Measurements from ENCODE around the gene GADD45B. TPM values are rescaled to one million over a fixed set of nuclear protein-coding genes. Genes with fewer than 3 reads are reported as not detected.

GADD45B gene
- total RNA-seq, 3 donors from 2014 or later (not counting 1 experiment from before 2014, with no cell fraction given) = 198 to 247 (median 212) TPM

DNA sequence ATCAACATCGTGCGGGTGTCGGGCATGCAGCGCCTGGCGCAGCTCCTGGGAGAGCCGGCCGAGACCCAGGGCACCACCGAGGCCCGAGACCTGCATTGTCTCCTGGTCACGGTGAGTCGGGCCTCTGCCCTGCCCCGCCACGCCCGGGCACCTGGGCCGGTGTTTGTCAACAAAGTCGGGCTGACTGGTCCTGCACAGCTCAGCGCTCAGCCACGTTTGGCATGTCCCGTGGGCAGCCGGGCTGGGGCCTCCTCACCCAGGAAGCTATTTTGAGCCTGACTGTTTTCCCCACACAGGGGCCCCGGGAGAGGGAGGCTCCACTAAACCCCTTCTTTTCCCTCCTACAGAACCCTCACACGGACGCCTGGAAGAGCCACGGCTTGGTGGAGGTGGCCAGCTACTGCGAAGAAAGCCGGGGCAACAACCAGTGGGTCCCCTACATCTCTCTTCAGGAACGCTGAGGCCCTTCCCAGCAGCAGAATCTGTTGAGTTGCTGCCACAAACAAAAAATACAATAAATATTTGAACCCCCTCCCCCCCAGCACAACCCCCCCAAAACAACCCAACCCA, 1.3 kb downstream of the GADD45B start:
- no peaks in the 10 kb centered on the region for H3K36me3 Mint-ChIP-seq
- H3K27ac Mint-ChIP-seq = peak overlapping the region; percentile 96 to 98
- no peaks in the 10 kb centered on the region for H3K9me3 ChIP-seq (ENCODE audit: control insufficient read depth, insufficient read depth, low read length)
- H3K4me1 ChIP-seq (ENCODE audit: control insufficient read depth, insufficient read depth, low read length) = peaks cover 48% of the 10 kb centered on the region
- TF ChIP-seq, protein P1, sequence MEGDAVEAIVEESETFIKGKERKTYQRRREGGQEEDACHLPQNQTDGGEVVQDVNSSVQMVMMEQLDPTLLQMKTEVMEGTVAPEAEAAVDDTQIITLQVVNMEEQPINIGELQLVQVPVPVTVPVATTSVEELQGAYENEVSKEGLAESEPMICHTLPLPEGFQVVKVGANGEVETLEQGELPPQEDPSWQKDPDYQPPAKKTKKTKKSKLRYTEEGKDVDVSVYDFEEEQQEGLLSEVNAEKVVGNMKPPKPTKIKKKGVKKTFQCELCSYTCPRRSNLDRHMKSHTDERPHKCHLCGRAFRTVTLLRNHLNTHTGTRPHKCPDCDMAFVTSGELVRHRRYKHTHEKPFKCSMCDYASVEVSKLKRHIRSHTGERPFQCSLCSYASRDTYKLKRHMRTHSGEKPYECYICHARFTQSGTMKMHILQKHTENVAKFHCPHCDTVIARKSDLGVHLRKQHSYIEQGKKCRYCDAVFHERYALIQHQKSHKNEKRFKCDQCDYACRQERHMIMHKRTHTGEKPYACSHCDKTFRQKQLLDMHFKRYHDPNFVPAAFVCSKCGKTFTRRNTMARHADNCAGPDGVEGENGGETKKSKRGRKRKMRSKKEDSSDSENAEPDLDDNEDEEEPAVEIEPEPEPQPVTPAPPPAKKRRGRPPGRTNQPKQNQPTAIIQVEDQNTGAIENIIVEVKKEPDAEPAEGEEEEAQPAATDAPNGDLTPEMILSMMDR (IDR thresholded peaks at IDR 0.05) = no peak
- intact Hi-C loops (cut with micrococcal nuclease) = loop anchor here (5.0 kb wide), 1 partner anchor 75 kb away; no protein-coding TSS in a partner anchor
- no peak for DNase-seq
- H3K27me3 ChIP-seq (ENCODE audit: control insufficient read depth, insufficient read depth, low read length) = no peaks in the 10 kb centered on the region
- peak in 1 of 3 donors; percentile 0 for ATAC-seq
- H3K4me3 Mint-ChIP-seq = peak overlapping the region; percentile 97
- H3K36me3 ChIP-seq (ENCODE audit: control insufficient read depth, insufficient read depth, low read length) = peaks cover 3% of the 10 kb centered on the region
- peak overlapping the region; percentile 93 for H3K4me3 ChIP-seq (ENCODE audit: low read length)
- H3K27ac ChIP-seq (ENCODE audit: low read length) = peak overlapping the region; percentile 62
- H3K4me1 Mint-ChIP-seq = peaks cover 27 to 52% of the 10 kb centered on the region in 2 donors
- no peaks in the 10 kb centered on the region for H3K9me3 Mint-ChIP-seq
- H3K27me3 Mint-ChIP-seq (ENCODE audit: low read depth in 2 of 2) = no peaks in the 10 kb centered on the region
- WGBS (ENCODE audit: insufficient coverage) = 10% methylated on average over 27 of the region's 27 CpGs

DNA sequence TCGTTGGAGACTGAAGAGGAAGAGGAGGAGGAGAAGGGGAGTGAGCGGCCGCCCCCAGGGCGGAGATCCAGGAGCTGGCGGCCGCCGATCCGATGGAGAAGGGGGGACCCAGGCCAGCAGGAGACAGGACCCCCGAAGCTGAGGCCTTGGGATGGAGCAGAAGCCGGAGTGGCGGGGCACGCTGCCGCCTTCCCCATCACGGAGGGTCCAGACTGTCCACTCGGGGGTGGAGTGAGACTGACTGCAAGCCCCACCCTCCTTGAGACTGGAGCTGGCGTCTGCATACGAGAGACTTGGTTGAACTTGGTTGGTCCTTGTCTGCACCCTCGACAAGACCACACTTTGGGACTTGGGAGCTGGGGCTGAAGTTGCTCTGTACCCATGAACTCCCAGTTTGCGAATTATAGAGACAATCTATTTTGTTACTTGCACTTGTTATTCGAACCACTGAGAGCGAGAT, 1.8 kb downstream of the GADD45B start:
- Histone ChIP-seq H3K4me3 (ENCODE audit: low read length) (peak overlapping the region; percentile 93), H3K36me3 (ENCODE audit: control insufficient read depth, insufficient read depth, low read length) (peaks cover 3% of the 10 kb centered on the region), H3K27me3 (ENCODE audit: control insufficient read depth, insufficient read depth, low read length) (no peaks in the 10 kb centered on the region), H3K4me1 (ENCODE audit: control insufficient read depth, insufficient read depth, low read length) (peaks cover 48% of the 10 kb centered on the region), H3K9me3 (ENCODE audit: control insufficient read depth, insufficient read depth, low read length) (no peaks in the 10 kb centered on the region), H3K27ac (ENCODE audit: low read length) (peak overlapping the region; percentile 62)
- WGBS (ENCODE audit: insufficient coverage) = 44% methylated on average over 18 of the region's 21 CpGs
- H3K4me1 Mint-ChIP-seq = peaks cover 27 to 52% of the 10 kb centered on the region in 2 donors
- H3K27ac Mint-ChIP-seq = peak overlapping the region; percentile 96 to 98
- no peaks in the 10 kb centered on the region for H3K36me3 Mint-ChIP-seq
- peak overlapping the region; percentile 97 for H3K4me3 Mint-ChIP-seq
- ATAC-seq (no peak), DNase-seq (peak; percentile 44 to 57)
- no peaks in the 10 kb centered on the region for H3K9me3 Mint-ChIP-seq
- no peaks in the 10 kb centered on the region for H3K27me3 Mint-ChIP-seq (ENCODE audit: low read depth in 2 of 2)
- intact Hi-C loops (cut with micrococcal nuclease) = loop anchor here (1.0 to 5.0 kb wide), 2 partner anchors 75 to 102 kb away; no protein-coding TSS in a partner anchor
- TF ChIP-seq, protein P1 (IDR thresholded peaks at IDR 0.05) = no peak

DNA sequence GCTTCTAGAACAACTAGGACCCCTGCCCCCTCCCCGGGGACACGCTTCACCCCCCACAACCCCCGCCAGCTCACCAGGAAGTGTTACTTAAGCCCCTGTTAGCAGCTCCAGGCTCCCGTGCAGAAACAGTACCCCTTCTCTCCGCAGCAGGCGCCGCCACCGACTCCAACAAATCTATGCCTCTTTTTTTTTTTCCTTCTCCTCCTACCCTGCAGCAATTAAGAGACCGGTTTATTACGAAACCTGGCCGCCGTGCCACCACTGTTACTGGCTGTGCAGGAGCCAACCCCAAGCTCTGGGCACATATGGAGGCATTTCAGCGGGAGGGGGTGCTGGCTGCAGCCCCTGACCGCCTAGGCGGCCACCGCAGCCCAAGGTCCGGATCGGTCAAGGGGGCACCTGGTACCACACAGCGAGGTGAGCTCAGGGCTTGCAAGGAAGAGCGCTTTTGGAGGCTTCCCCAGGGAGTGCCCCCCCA, 2.4 kb downstream of the GADD45B start:
- H3K4me3 ChIP-seq (ENCODE audit: low read length) = peak overlapping the region; percentile 93
- peak in 2 of 3 donors; percentile 2 to 6 for ATAC-seq
- under 1% methylated on average over 20 of the region's 20 CpGs for WGBS (ENCODE audit: insufficient coverage)

More for the DNA sequence above, 2.4 kb downstream of the GADD45B start:
- peaks cover 27 to 52% of the 10 kb centered on the region in 2 donors for H3K4me1 Mint-ChIP-seq
- H3K27me3 ChIP-seq (ENCODE audit: control insufficient read depth, insufficient read depth, low read length) = no peaks in the 10 kb centered on the region
- peak overlapping the region; percentile 88 for H3K27ac ChIP-seq (ENCODE audit: low read length)
- H3K4me3 Mint-ChIP-seq = peak overlapping the region; percentile 97
- H3K4me1 ChIP-seq (ENCODE audit: control insufficient read depth, insufficient read depth, low read length) = peaks cover 48% of the 10 kb centered on the region
- DNase-seq = peak; percentile 49 to 80
- no peaks in the 10 kb centered on the region for H3K36me3 Mint-ChIP-seq
- peaks cover 3% of the 10 kb centered on the region for H3K36me3 ChIP-seq (ENCODE audit: control insufficient read depth, insufficient read depth, low read length)
- H3K9me3 ChIP-seq (ENCODE audit: control insufficient read depth, insufficient read depth, low read length) = peaks cover 5% of the 10 kb centered on the region
- no peaks in the 10 kb centered on the region for H3K27me3 Mint-ChIP-seq (ENCODE audit: low read depth in 2 of 2)
- TF ChIP-seq, protein P1 (IDR thresholded peaks at IDR 0.05) = no peak
- peak overlapping the region; percentile 96 to 98 for H3K27ac Mint-ChIP-seq
- no peaks in the 10 kb centered on the region for H3K9me3 Mint-ChIP-seq
- intact Hi-C loops (cut with micrococcal nuclease) = loop anchor here (1.0 to 5.0 kb wide), 2 partner anchors 74 to 101 kb away; no protein-coding TSS in a partner anchor

Measured in natural killer cell (primary cell).